ENCODE data around the gene GNG14. TPM values are rescaled to one million over a fixed set of nuclear protein-coding genes. Genes with fewer than 3 reads are reported as not detected.
A peak's percentile ranks its signal among the peaks of the same experiment; 100 is the strongest.

GNG14 gene
- total and polyA plus RNA-seq, 10 of the 15 experiments (the other 5 are each of a cell fraction or from before 2014, with no cell fraction given), result not detected

- Histone ChIP-seq H3K4me2 (ENCODE audit: control insufficient read depth, insufficient read depth) (no peak overlapping the region), H2AFZ (ENCODE audit: control insufficient read depth, low read depth, low read length) (no peak overlapping the region), H4K20me1 (ENCODE audit: control insufficient read depth, insufficient read depth) (no peaks in the 10 kb centered on the region; the same call in 1 of the 2 replicates), H3K9ac (ENCODE audit: control insufficient read depth, insufficient read depth, low read length) (no peak overlapping the region), H3K79me2 (ENCODE audit: control insufficient read depth, insufficient read depth, low read length) (peaks cover 9% of the 10 kb centered on the region), H3K27me3 (replicated peaks in 1 of 2; ENCODE audit: control insufficient read depth in 2 of 2, insufficient read depth in 2 of 2, low read length in 1 of 2) (no peaks in the 10 kb centered on the region), H3K4me3 (no peak overlapping the region), H3K9me3 (replicated peaks; ENCODE audit: control insufficient read depth, insufficient read depth, low read length) (no peaks in the 10 kb centered on the region), H3K27ac (ENCODE audit: control insufficient read depth, insufficient read depth) (no peak overlapping the region), H3K4me1 (ENCODE audit: control insufficient read depth, insufficient read depth, low read length) (peaks cover 4% of the 10 kb centered on the region; the same call in 1 of the 2 replicates), H3K36me3 (ENCODE audit: control insufficient read depth in 2 of 2, insufficient read depth in 2 of 2, low read length in 1 of 2) (peaks cover 31 to 35% of the 10 kb centered on the region in 2 experiments)
- TF ChIP-seq SMARCA5 (IDR thresholded peaks at IDR 0.05), result no peak
- 0 out of 2 replicates have a peak, but pooled peaks have one; percentile 29 for TF ChIP-seq PML (IDR thresholded peaks at IDR 0.05; ENCODE audit: low read length)
- no peak for TF ChIP-seq E2F4 (IDR thresholded peaks at IDR 0.05; ENCODE audit: low read depth, low read length)
- intact Hi-C loops (cut with micrococcal nuclease; ENCODE audit: unreplicated experiment) (loop anchor here (1.0 kb wide), 2 partner anchors 112 to 120 kb away; no protein-coding TSS in a partner anchor), in situ Hi-C loops (cut with MboI) (no loop called here)
- no TSS peak for BruUV-seq (replicated peaks)
- WGBS (ENCODE audit: insufficient coverage, insufficient replicate concordance, low lambda C conversion rate, missing lambda C conversion rate), result 79% methylated on average over 15 of the region's 15 CpGs
- DNase-seq (ENCODE audit: low read depth, low spot score) (no peak), ATAC-seq (no peak), FAIRE-seq (no peak)
- POLR2A ChIA-PET, result no interaction called here
- SMC1A ChIA-PET (ENCODE audit: uncharacterized antibody, unreplicated experiment), result no interaction called here
- RAD21 ChIA-PET (ENCODE audit: unreplicated experiment), result no interaction called here
- CTCF ChIA-PET, result interaction anchor here (0.9 to 2.8 kb wide), 9 partner anchors 10 to 172 kb away, joined by 3 to 13 read pairs (median 6); partner anchors contain the start of genes MAN2B1, TNPO2, TRIR and WDR83
These were observed 11.9 kb upstream of the GNG14 start for GRCh38 chr19:12675940-12676339.

- H3K79me2 ChIP-seq (ENCODE audit: control insufficient read depth, insufficient read depth, low read length), result peaks cover 9% of the 10 kb centered on the region
- 0 out of 2 replicates have a peak overlapping the region, but pooled peaks have one; percentile 2 for H3K4me2 ChIP-seq (ENCODE audit: control insufficient read depth, insufficient read depth)
- ChIA-PET RAD21 (ENCODE audit: unreplicated experiment) (no interaction called here), CTCF (interaction anchor here (0.6 to 2.8 kb wide), 14 partner anchors 9 to 172 kb away, joined by 3 to 13 read pairs (median 5); partner anchors contain the start of genes MAN2B1, TNPO2, TRIR and WDR83), SMC1A (ENCODE audit: uncharacterized antibody, unreplicated experiment) (no interaction called here), POLR2A (interaction anchor here (0.6 kb wide), 1 partner anchor 142 kb away, joined by 5 read pairs; no protein-coding TSS in a partner anchor)
- no peaks in the 10 kb centered on the region for H3K9me3 ChIP-seq (replicated peaks; ENCODE audit: control insufficient read depth, insufficient read depth, low read length)
- FAIRE-seq, result peak; percentile 77
- no peak overlapping the region for H3K27ac ChIP-seq (ENCODE audit: control insufficient read depth, insufficient read depth)
- BruUV-seq (replicated peaks), result TSS peak; percentile 11
- no peaks in the 10 kb centered on the region for H3K27me3 ChIP-seq (replicated peaks in 1 of 2; ENCODE audit: control insufficient read depth in 2 of 2, insufficient read depth in 2 of 2, low read length in 1 of 2)
- peaks cover 4% of the 10 kb centered on the region; the same call in 1 of the 2 replicates for H3K4me1 ChIP-seq (ENCODE audit: control insufficient read depth, insufficient read depth, low read length)
- H3K9ac ChIP-seq (ENCODE audit: control insufficient read depth, insufficient read depth, low read length), result no peak overlapping the region
- no peak for DNase-seq (ENCODE audit: low read depth, low spot score)
- H3K36me3 ChIP-seq (ENCODE audit: control insufficient read depth in 2 of 2, insufficient read depth in 2 of 2, low read length in 1 of 2), result peaks cover 31 to 35% of the 10 kb centered on the region in 2 experiments
- intact Hi-C loops (cut with micrococcal nuclease; ENCODE audit: unreplicated experiment), result loop anchor here (1.0 kb wide), 2 partner anchors 112 to 120 kb away; no protein-coding TSS in a partner anchor
- ATAC-seq, result peak; percentile 68
- 2% methylated on average over 4 of the region's 4 CpGs for WGBS (ENCODE audit: insufficient coverage, insufficient replicate concordance, low lambda C conversion rate, missing lambda C conversion rate)
- in situ Hi-C loops (cut with MboI), result no loop called here
- H3K4me3 ChIP-seq, result no peak overlapping the region
- H2AFZ ChIP-seq (ENCODE audit: control insufficient read depth, low read depth, low read length), result no peak overlapping the region
- no peaks in the 10 kb centered on the region; the same call in 1 of the 2 replicates for H4K20me1 ChIP-seq (ENCODE audit: control insufficient read depth, insufficient read depth)
- TF ChIP-seq SMAD5 (IDR thresholded peaks at IDR 0.05; ENCODE audit: low read depth), result no peak
- no peak for TF ChIP-seq POLR2A (IDR thresholded peaks at IDR 0.05; ENCODE audit: low read depth, low read length)
- TF ChIP-seq RAD21 (IDR thresholded peaks at IDR 0.05; ENCODE audit: insufficient read depth, low read depth, low read length), result peak; percentile 50
- TF ChIP-seq ZBTB4 (CRISPR knock-in tag; IDR thresholded peaks at IDR 0.05), result no peak
- TF ChIP-seq EGR1 (IDR thresholded peaks at IDR 0.05; ENCODE audit: borderline replicate concordance in 1 of 2, low read depth in 2 of 2, low read length in 2 of 2), result no peak
- no peak for TF ChIP-seq JUNB (IDR thresholded peaks at IDR 0.05)
- no peak for TF ChIP-seq GABPA (IDR thresholded peaks at IDR 0.05; ENCODE audit: low read depth)
- 0 out of 2 replicates have a peak, but pooled peaks have one; percentile 43 for TF ChIP-seq LARP7 (IDR thresholded peaks at IDR 0.05)
- TF ChIP-seq YBX1 (IDR thresholded peaks at IDR 0.05), result no peak
- TF ChIP-seq MTA2 (IDR thresholded peaks at IDR 0.05; ENCODE audit: low read depth), result no peak
- TF ChIP-seq KLF5 (IDR thresholded peaks at IDR 0.05; ENCODE audit: partially characterized antibody), result no peak
- TF ChIP-seq HDGF (IDR thresholded peaks at IDR 0.05), result peak; percentile 55; the same call in 1 of the 2 replicates
- no peak for TF ChIP-seq SP1 (IDR thresholded peaks at IDR 0.05; ENCODE audit: low read depth, low read length)
These were observed 11.4 kb upstream of the GNG14 start for GRCh38 chr19:12676384-12676792.
